RCC 7860 (cell line): ENCODE measurements around the gene STK32B.

Experiments
- DNase-seq: peaks from one replicate; pipeline ENCODE4 v3.0.0-alpha.2; 2015; ENCODE audit warnings: low spot score
- FAIRE-seq: peaks from 2 replicates; lab custom pipeline; 2012; peaks lifted over from hg19 to GRCh38; lab: Jason Lieb, UNC

The STK32B gene

DNA sequence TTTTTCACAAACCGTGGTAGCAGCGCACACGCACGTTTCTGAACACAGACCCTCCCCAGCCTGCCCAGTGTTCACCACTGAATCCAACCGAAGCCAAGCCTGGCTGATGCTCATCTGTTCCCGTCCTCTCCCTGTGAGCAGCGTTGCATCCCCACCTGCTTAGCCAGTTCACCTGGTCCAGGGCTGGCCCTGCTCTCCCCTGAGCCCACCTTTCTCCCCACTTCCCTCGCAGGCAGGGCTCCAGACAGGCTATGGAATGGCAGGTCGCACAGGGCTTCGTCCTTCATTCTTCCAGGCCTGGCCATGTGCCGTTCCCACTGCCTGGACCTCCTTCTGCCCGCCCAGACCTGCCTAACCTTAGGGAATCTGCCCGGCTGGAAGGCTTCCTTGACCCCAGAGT, 410.2 kb downstream of the STK32B start:
- FAIRE-seq (no peak), DNase-seq (no peak)

DNA sequence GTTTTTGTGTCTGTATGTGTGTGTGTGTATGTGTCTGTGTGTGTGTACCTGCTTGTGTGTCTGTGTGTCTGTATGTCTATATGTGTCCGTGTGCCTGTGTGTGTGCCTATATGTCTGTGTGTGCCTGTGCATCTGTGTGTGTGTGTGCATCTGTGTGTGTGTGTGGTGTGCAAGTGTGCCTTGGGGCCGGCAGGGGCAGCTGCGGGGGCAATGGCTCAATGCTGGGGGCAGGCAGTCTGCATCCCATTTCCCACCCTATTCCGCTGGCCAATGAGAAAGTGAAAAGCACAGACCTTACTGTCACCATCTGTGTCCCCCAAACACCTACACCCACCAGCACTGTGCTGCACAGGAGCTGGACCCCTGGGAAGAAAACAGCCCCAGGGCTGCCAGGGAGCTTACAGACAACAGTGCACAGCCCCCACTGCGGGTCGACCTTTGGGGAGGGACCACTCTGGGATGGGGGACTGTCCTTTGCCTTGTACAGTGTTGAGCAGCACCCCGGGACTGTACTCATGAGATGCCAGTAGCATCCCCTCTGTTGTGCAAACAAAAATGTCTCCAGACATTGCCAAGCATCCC, 411.1 kb downstream of the STK32B start:
- DNase-seq, result no peak
- FAIRE-seq, result no peak

DNA sequence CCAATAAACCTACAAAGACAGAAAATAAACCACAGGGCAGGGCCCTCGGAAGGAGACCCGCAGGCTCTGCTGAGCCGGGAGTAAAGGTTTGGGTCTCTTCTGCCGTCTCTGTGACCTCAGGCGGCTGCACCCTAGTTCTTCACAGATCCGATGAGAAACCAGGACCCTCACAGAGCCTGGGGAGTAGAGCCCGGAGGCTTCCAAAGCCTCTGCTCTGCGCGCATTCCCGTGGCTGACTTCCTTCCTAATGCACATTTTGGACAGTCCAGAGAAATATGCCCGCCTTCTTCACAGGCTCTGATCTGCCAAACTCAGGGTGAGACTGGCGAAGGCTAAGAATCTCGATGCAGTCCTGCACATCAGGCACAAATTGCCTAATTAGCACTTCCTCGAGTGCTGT, 411.6 kb downstream of the STK32B start:
- no peak for DNase-seq
- FAIRE-seq, result no peak

- FAIRE-seq (no peak), DNase-seq (no peak)
Observed at GRCh38 chr4:5463361-5463760, 412.1 kb downstream of the STK32B start.

DNA sequence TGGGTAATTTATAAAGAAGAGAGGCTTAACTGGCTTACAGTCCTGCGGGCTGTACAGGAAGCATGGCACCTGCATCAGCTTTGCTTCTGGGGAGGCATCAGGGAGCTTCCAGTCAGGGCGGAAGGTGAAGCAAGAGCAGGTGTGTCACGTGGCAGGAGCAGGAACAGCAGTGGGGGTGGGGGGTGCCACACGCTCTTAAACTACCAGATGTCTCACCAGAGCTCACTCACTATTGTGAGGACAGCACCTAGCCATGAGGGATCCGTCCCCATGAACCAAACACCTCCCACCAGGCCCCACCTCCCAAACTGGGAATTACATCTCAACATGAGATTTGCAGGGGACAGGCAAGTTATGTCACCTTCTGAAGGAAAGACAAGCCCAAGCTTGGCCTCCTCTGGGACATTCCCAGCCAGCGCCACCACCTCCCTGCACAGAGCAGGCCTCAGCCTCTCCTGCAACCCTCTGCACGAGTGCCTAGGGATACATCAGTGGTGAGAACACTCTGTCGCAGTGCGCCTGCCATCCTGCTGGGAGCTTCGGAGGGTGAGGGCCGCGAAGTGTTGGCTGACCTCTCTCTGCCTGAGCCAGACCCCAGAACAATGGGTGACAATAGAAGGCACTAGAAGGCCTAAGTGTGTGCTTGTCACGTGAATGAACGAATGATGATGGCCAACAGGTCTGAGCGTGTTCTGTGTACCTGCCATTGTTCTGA, 412.8 kb downstream of the STK32B start:
- FAIRE-seq, result no peak
- DNase-seq, result no peak

DNA sequence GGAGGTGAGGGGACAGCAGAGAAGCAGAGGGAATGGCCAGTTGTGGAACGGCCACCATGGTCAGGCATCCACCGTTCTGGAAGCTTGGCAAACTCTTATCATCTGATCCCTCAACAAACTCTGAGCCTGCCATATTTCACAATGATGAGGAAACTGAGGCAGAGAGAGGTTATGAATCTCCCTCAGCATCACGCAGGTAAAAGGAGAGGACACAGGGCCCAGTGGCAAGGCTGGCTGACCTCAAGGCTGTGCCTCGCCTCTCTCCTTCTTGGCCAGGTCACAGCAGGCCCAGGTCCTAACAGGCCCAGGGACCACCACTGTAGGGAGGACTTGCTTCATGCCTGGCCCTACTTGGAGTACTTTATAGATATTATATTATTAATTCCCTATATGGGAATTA, 414.2 kb downstream of the STK32B start:
- DNase-seq, result no peak
- FAIRE-seq, result no peak

- DNase-seq, result no peak
Observed at GRCh38 chr4:5465956-5466355, 414.7 kb downstream of the STK32B start.

GRCh38 chr4:5467111-5467510, 415.8 kb downstream of the STK32B start:
- FAIRE-seq (no peak), DNase-seq (no peak)

More at GRCh38 chr4:5465956-5466355, 414.7 kb downstream of the STK32B start:
- no peak for FAIRE-seq

GRCh38 chr4:5469151-5469775, 418.0 kb downstream of the STK32B start:
- DNase-seq, result no peak
- FAIRE-seq, result no peak

GRCh38 chr4:5469861-5470260, 418.6 kb downstream of the STK32B start:
- DNase-seq (no peak), FAIRE-seq (no peak)

DNA sequence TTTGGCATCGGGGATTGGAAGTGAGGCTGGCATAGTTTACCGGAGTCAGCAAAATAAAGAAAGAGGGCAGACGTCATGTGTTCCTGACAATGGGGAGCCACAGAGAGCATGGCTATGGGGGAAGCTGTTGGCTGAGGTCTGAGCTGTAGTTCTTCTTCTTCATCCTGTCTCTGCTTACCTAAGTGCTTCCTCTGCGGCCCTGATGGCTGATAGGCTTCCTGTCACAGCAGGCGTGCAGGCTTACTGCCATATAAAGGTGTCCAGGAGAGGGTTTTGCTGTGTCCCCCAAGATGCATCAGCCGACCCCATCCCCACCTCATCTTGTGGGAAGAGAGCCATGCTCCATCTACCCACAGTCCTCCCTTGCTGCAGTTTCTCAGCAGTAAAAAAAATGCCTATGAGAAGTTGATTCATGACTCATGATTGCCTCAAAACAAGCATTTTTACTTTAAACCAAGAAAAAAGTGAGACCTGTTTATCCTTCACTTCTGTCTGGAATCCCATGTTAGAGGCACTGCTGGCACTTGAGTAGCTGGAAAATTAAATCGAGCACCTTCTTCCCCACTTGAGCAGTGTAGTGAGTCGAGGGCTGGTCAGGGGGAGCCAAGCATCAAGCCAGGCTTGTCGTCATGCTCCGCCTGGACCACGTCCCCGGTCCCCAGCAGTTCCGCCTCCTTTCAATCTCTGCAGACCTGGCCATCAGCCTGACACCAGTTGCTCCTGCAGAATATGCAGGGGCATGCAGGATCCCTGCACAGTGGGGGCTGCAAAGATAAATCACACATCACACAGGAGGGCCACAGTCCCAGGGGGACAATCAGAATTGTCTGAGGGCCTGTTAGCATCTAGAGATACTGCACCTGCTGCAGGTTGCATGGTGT, 419.3 kb downstream of the STK32B start:
- FAIRE-seq, result no peak

GRCh38 chr4:5471206-5471605, 419.9 kb downstream of the STK32B start:
- no peak for FAIRE-seq

More for the DNA sequence above, 419.3 kb downstream of the STK32B start:
- no peak for DNase-seq

DNA sequence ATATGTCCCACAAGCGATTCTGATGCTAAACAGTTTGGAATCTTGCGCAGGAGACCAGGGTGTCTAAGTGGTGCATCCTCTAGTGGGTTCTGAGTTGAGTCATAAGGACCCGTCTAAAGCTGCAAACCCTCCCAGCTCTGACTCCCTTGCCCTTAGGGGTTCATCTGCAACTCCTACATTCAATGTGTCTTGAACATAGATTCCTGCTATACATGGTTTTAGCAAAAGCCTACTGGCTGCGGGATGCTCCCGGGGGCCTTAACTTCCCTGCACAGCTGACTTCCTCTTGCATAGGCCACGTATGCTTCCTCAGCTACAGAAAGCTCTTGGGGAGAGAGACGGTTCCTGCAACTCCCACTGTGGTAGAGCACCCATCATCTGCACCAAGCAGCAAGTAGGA, 420.4 kb downstream of the STK32B start:
- no peak for FAIRE-seq

More at GRCh38 chr4:5471206-5471605, 419.9 kb downstream of the STK32B start:
- no peak for DNase-seq

DNA sequence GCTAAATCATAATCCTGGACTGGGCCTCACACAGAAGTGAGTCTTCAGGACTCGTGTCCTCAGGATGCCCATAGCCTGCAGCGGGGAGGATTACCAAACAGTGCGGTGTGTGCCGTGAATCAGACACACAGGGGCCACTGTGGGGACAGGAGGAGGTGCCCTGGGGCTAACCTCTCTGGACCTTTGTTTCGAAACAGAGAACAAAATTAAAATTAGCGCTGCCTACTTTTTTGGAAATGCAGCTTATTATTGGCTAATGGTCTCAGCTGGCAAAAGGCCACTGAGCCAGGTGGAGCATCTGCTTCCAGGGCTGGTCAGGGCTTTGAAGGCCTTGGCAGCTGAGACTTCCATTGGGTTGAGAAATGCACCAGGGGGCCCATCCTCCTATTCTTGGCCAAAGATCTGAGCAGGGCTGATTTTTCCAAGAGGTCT, 420.9 kb downstream of the STK32B start:
- no peak for FAIRE-seq
- no peak for DNase-seq

More for the DNA sequence above, 420.4 kb downstream of the STK32B start:
- no peak for DNase-seq

DNA sequence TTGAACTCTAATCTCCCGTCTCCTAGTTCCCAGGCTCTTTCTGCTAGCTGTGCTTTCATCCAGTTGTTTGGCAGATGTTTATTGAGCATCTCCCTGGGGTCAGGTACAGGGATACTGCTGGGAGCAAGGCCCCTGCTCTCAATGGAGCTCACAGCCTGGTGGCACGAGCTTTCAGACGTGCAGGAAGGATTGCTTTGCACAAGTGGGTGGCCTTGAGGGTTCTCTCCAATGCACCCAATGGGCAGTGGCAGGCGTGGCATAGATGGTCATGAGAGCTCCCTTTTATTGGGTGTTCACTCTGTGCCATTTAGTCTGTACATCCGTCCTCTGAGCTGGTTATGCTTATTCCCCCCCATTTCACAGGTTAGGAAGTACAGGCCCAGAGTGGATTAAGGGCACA, 421.8 kb downstream of the STK32B start:
- no peak for FAIRE-seq

DNA sequence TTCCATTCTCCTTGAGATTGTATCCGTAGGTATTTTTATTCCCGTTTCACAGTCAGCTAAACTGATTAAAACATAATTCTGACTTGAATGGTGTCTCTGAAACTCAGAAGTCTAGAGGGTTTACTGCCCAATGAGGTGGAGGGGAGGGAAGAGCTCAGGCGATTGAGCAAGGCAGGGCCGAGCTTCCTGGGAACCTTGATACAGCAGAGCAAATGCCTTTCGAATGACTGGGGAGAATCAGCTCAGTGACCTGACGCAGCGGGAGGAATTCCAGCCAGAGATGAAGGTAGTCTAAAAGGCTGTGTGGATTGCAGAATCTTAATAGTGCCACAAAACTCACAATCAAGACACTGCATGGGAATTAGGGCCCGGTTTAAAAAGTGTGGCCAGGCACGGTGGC, 423.5 kb downstream of the STK32B start:
- DNase-seq, result no peak
- no peak for FAIRE-seq

More for the DNA sequence above, 421.8 kb downstream of the STK32B start:
- DNase-seq, result no peak

DNA sequence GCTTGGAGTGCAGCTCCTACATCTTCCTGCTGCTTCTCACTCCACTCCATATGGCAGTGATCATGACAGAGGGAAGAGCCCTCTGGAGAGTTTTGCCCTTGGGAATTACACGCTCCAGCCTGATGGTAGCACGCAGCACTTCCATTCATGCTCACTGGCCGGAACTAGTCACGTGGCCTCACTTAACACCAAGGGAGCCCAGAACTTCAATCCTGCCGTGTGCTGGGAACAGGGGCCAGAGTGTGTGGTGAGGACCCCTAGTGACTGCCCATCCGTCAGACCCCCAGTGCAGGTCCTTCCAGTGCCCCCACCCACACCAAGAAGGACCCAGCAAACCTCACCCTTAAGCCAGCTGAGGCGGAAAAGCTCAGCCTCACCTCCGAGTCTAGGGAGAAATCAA, 426.3 kb downstream of the STK32B start:
- DNase-seq (no peak), FAIRE-seq (no peak)

- FAIRE-seq (no peak), DNase-seq (no peak)
Observed at GRCh38 chr4:5478169-5478568, 426.9 kb downstream of the STK32B start.

GRCh38 chr4:5478697-5479096, 427.4 kb downstream of the STK32B start:
- FAIRE-seq, result no peak
- no peak for DNase-seq

DNA sequence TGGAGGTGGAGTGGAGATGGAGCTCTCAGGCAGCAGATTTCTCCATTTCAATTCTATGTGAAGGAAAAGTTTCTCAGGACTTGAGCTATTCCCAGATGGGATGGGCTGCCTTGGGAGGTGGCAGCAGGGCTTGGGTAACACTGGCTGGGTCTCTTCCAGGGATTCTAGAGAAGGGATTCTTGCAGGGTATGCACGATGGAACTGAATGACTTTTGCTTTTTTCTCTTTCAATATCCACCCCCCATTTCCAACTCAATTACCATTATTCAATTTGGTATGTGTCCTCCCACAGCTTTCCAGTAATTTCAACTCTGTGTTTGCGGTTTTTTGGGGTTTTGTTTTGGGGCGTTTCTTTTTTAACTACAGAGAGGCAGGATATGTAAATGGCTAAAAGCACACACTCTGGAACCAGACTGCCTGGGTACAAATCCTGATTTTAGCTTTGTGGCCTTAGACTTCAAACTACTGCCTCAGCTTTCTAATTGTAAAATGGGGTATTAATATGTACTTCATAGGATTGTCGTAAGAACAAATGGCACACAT, 428.3 kb downstream of the STK32B start:
- no peak for FAIRE-seq
- DNase-seq, result no peak

GRCh38 chr4:5488413-5488812, 437.1 kb downstream of the STK32B start:
- FAIRE-seq, result no peak
- no peak for DNase-seq
